Glomerular visceral epithelial cell (primary cell): ENCODE measurements around the gene TMEM87B.

Experiments
- DNase-seq: peaks from one replicate; pipeline ENCODE4 v3.0.0-alpha.2; 2016; ENCODE audit errors: extremely low spot score

The TMEM87B gene

DNA sequence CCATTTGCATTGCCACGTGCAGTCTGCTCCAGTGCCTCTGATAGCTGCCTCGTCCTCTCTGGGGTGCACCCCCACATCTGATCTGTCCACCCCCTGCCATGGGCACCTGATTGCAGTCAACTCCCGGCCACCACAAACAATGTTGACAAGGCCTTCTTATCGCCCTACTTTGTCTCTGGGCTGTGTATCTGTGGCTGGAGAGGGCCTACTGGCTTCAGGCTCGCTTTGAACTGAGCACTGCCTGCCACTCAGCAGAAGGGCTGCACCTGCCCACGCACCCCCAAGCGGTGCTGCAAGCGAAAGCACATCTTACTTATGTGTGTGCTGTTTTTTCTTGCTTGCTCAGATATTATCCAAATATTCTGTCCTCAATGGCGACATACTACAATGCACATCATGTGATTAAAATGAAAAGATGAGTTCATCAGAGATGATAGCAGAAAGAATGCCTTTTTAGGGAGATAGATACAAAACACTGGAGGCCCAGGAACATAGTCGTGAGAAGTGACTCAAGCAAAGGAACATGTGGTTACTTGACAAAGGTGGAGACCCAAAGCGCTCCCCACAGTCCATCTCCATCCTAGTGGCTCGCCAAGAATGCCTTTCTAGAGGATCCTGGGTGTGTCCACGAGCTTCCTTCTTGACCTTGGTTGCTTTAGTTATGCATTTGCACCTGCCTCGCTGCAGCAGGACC lies 111.9 kb downstream of the TMEM87B start:
- DNase-seq = no peak

DNA sequence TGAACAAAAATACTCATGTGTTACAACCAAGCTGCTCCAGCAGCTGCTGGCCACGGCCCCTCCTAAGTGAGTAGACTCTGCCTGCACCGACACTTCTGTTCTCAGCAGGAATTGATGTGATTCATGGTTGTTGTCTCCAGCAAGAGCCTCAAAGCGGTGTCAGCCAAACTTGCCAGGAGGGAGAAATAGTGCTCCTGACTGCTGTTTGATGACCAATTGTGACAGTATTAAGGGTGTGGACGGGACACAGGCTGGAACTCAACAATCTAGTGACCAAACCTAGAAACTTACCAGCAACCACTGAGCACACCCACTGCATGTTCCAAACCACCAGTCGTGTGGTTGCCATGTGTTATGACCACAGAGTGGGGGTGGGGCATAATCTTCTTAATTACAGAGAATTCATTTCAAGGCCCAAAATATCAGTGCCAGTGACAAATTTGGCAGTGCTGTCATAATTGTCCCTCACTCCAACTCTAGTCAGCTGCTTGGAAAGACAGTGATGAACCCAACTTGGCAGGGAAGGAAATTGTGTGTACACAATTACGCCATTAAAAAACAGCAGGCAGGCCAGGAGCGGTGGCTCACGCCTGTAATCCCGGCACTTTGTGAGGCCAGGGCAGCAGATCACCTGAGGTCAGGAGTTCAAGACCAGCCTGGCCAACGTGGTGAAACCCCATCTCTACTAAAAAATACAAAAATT lies 113.5 kb downstream of the TMEM87B start:
- DNase-seq = no peak
